ENCODE results near the gene PCSK1N.

Gene PCSK1N

GRCh38 chrX:48787505-48788443, 47.6 kb downstream of the PCSK1N start:
- no peak for DNase-seq

- no peak for DNase-seq
Measured at GRCh38 chrX:48786825-48787504, 48.4 kb downstream of the PCSK1N start.

GRCh38 chrX:48786341-48786800, 49.0 kb downstream of the PCSK1N start, which contains the start of gene GATA1:
Gene GATA1, plus strand, starts transcription at chrX:48786590. Its CDS starts 4,520 bp downstream, at chrX:48791110.
- DNase-seq, result no peak

GRCh38 chrX:48785540-48786214, 49.7 kb downstream of the PCSK1N start:
- no peak for DNase-seq

GRCh38 chrX:48785186-48785539, 50.2 kb downstream of the PCSK1N start:
- no peak for DNase-seq

GRCh38 chrX:48784726-48785125, 50.7 kb downstream of the PCSK1N start:
- no peak for DNase-seq

GRCh38 chrX:48782795-48783194, 52.6 kb downstream of the PCSK1N start:
- no peak for DNase-seq

- DNase-seq, result no peak
Measured at GRCh38 chrX:48782216-48782615, 53.2 kb downstream of the PCSK1N start.

GRCh38 chrX:48781705-48782104, 53.7 kb downstream of the PCSK1N start:
- DNase-seq, result no peak

All from stimulated activated CD4-positive, alpha-beta T cell treated with anti-CD3 and anti-CD28 coated beads, Interleukin-4, amount 100 ng/mL, for 1 hour (primary cell).